Epithelial cell of proximal tubule (primary cell): ENCODE measurements around the gene ATP8B3. TPM values are rescaled to one million over a fixed set of nuclear protein-coding genes. Genes with fewer than 3 reads are reported as not detected.

Source experiments
- DNase-seq: peaks from one replicate; pipeline ENCODE4 v3.0.0-alpha.2; 2011; ENCODE audit warnings: low read depth
- H3K4me3 ChIP-seq: 2 replicates; pipeline ENCODE4 v1.5.1; 2011; ENCODE audit warnings: low read depth, mild to moderate bottlenecking, low read length
- CTCF ChIP-seq: conservative IDR thresholded peaks from 2 replicates; pipeline ENCODE4 v1.5.1; 2012; ENCODE audit warnings: low read depth, mild to moderate bottlenecking, low read length
- total RNA-seq: library from RNA; depleted of rRNA; stranded (reverse); fragments of >200 nt; gene quantifications from 2 replicates; pipeline ENCODE4 v1.2.3, GENCODE V29; 2015

Gene ATP8B3
- total RNA-seq, 1 donor from 2014 or later: 1.7 TPM

GRCh38 chr19:1809678-1810077 is 2.4 kb downstream of the ATP8B3 start:
- DNase-seq: no peak
- no peak for TF ChIP-seq CTCF
- no peak overlapping the region for H3K4me3 ChIP-seq

- H3K4me3 ChIP-seq: no peak overlapping the region
These were observed 3.7 kb downstream of the ATP8B3 start for GRCh38 chr19:1808395-1808731.

GRCh38 chr19:1807695-1808394 is 4.2 kb downstream of the ATP8B3 start:
- DNase-seq: no peak
- no peak overlapping the region for H3K4me3 ChIP-seq
- TF ChIP-seq CTCF: no peak

More at GRCh38 chr19:1808395-1808731, 3.7 kb downstream of the ATP8B3 start:
- no peak for TF ChIP-seq CTCF
- DNase-seq: no peak

GRCh38 chr19:1807030-1807694 is 4.9 kb downstream of the ATP8B3 start:
- H3K4me3 ChIP-seq: no peak overlapping the region
- no peak for TF ChIP-seq CTCF
- no peak for DNase-seq

- no peak for DNase-seq
- no peak overlapping the region for H3K4me3 ChIP-seq
- no peak for TF ChIP-seq CTCF
These were observed 5.7 kb downstream of the ATP8B3 start for GRCh38 chr19:1806184-1807029.

GRCh38 chr19:1805401-1806183 is 6.5 kb downstream of the ATP8B3 start:
- no peak overlapping the region for H3K4me3 ChIP-seq
- DNase-seq: no peak
- TF ChIP-seq CTCF: no peak
